Skin epidermis (tissue), 12 donors: Measurements from ENCODE around the gene NCOA6.
"Not testable (repeated sequence)": the region's sequence is repeated elsewhere in the genome, so short reads cannot be mapped to it uniquely, and the experiment has no call there.

Source experiments
- H3K27ac ChIP-seq, 21 experiments: fragments of 200-600 bp; sonication (generic) in 11 of 21; one replicate each; pipeline ENCODE4 v1.5.0; 2020; ENCODE audit warnings: mild to moderate bottlenecking in 3 of 21, inconsistent platforms in 2 of 21, moderate library complexity in 2 of 21
- H3K4me3 ChIP-seq, 7 experiments: fragments of 200-600 bp; sonication (generic) in 2 of 7; one replicate each; pipeline ENCODE4 v1.5.0; 2020; ENCODE audit warnings: inconsistent platforms in 2 of 7, mild to moderate bottlenecking in 2 of 7, moderate library complexity in 1 of 7

Gene NCOA6

GRCh38 chr20:34791289-34792020 is 34.0 kb downstream of the NCOA6 start:
- peak overlapping the region in 1 of 21 experiments; percentile 7 for H3K27ac ChIP-seq
- H3K4me3 ChIP-seq = no peak overlapping the region

- H3K4me3 ChIP-seq = no peak overlapping the region
- H3K27ac ChIP-seq = no peak overlapping the region
Measured at GRCh38 chr20:34781220-34781619, 44.2 kb downstream of the NCOA6 start.

- not testable (repeated sequence) for H3K4me3 ChIP-seq, H3K27ac ChIP-seq
Measured at GRCh38 chr20:34780291-34780690, 45.2 kb downstream of the NCOA6 start.

DNA sequence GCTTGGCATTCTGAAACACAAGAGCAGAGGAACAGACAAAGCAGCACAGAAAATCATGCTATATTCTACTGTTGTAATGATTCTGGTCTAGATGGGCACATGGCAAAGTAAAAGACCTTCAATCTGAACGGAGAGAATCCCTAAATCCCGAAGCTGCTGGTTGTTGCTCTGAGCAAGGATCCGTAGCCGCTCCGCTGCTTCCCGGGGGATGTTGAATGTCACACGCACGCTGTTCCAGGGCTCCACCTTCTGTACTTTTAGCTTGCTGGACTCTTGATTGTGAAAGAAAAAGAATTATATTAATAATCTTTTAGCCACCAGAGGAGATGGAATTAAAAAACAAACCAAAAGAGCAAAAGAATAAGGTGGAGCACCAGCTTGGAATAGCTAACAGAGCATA is 49.3 kb downstream of the NCOA6 start:
- Histone ChIP-seq H3K27ac (no peak overlapping the region), H3K4me3 (no peak overlapping the region)

DNA sequence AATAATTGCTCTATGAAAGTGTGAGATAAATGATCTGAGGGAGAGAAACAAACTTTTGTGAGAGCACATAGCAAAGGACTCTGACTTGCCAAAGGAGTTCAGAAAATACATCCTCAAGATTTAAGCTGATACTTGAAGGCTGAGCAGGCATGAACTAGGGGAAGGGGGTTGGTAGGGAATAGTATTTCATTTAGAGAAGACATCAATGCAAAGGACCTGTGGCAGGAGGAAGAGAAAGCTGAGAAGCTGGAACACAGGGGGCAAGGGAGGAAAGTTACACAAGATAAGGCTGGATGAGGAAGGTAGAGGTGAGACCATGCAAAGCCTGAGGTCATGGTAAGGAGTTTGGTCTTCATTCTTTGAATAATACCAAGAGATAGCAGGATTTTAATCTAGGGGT is 50.6 kb downstream of the NCOA6 start:
- no peak overlapping the region for H3K27ac ChIP-seq

GRCh38 chr20:34774449-34774848 is 51.0 kb downstream of the NCOA6 start:
- H3K4me3 ChIP-seq = no peak overlapping the region
- H3K27ac ChIP-seq = no peak overlapping the region

More for the DNA sequence above, 50.6 kb downstream of the NCOA6 start:
- H3K4me3 ChIP-seq = no peak overlapping the region

DNA sequence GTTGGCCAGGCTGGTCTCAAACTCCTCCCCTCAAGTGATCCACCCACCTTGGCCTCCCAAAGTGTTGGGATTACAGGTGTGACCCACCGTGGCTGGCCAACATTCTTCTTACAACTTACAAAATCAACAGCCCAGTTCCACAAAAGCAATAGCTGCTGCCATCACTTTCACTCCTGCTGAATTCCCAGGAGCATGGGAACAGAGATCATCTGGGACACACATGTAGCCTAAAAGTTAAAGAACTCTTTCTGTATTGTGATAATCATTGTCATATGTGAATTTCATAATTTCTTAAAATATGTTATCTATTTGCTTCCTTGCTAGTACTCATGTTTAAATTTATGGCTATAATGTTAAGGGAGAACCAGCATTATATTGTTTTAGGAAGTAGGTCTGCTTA is 51.7 kb downstream of the NCOA6 start:
- Histone ChIP-seq H3K27ac (no peak overlapping the region), H3K4me3 (no peak overlapping the region)

- no peak overlapping the region for H3K27ac ChIP-seq
- no peak overlapping the region for H3K4me3 ChIP-seq
Measured at GRCh38 chr20:34772437-34772836, 53.0 kb downstream of the NCOA6 start.

DNA sequence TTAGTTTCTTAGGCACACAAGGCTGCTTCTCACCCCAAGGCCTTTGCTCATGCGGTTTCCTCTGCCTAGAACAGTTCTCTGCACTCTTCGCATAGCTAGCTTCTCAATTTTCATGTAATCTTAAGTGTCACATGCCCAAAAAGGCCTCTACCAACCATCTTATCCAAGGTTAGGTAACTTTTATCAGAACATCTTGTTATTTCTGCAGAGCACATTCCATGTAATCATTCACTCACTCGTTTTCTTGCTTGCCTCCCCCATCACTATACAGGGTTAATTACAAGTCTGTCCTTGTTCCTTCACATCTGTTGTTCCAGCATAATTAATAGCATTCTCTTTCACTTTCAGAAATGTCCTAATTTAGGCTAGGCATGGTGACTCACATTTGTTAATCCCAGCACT is 53.8 kb downstream of the NCOA6 start:
- no peak overlapping the region for H3K4me3 ChIP-seq
- H3K27ac ChIP-seq = peak overlapping the region in 2 of 21 experiments; percentile 31 to 39

GRCh38 chr20:34768096-34768495 is 57.4 kb downstream of the NCOA6 start:
- Histone ChIP-seq H3K27ac (no peak overlapping the region), H3K4me3 (no peak overlapping the region)

- Histone ChIP-seq H3K4me3 (no peak overlapping the region), H3K27ac (no peak overlapping the region)
Measured at GRCh38 chr20:34762031-34762555, 63.4 kb downstream of the NCOA6 start.

GRCh38 chr20:34755367-34755766 is 70.1 kb downstream of the NCOA6 start:
- no peak overlapping the region for H3K27ac ChIP-seq
- H3K4me3 ChIP-seq = no peak overlapping the region

DNA sequence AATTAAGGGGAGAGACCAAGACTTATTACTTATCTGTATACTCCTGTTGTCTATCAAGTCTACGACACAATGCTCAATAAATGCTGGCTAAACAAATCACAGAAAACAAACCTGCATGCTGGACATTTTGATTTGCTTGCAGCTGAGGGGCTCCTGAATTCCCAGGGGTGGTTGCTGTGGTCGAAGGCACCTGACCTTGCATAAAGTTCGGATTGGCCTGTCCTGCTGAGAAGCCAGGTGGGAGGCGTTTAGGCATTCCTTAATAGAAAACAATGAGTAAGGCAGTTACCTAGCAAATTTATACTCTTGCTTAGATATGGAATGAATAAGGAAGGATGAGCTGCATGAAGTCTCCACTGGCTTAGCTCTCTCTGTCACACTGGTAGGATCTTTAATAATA is 70.8 kb downstream of the NCOA6 start:
- H3K4me3 ChIP-seq = no peak overlapping the region
- no peak overlapping the region for H3K27ac ChIP-seq

GRCh38 chr20:34753706-34754461 is 71.6 kb downstream of the NCOA6 start:
- Histone ChIP-seq H3K4me3 (no peak overlapping the region), H3K27ac (peak overlapping the region in 2 of 21 experiments; percentile 10 to 31)

DNA sequence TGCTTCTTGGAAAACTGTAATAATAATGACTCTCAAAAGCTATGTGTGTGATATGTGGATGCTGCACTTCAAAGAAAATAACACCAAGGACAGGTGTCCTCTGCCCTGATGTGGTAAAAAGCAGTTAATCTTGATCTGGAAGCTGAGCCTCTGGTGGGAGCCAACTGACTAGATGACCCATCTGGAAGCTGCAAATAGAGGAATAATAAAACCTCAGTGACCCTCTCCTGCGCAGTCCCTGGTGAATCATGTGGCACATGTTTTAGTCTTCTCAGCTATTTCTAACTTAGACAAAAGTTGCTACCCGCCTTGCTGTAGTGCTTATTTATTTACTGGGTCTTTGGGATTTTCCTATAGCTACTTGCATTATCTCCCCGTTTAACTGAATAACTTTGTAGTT is 74.0 kb downstream of the NCOA6 start:
- no peak overlapping the region for H3K4me3 ChIP-seq
- no peak overlapping the region for H3K27ac ChIP-seq

DNA sequence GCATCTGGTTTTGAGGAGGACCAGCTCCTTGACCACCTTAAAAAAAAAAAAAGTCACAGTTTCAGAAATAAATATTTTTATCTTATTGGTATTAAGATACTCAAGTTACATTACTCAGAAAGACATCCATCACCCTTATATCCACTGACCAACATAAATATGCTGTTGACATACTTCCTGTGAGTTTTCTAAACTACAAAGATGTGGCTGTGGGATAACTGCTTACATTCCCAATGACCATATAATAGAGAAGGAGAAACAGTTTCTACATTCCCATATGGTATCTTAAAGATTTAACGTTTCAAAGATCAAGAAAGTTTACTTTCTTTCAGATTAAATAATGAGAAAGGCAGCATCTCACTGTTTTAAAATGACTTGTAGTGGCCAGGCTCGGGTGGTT is 75.0 kb downstream of the NCOA6 start:
- H3K27ac ChIP-seq = no peak overlapping the region
- H3K4me3 ChIP-seq = no peak overlapping the region

DNA sequence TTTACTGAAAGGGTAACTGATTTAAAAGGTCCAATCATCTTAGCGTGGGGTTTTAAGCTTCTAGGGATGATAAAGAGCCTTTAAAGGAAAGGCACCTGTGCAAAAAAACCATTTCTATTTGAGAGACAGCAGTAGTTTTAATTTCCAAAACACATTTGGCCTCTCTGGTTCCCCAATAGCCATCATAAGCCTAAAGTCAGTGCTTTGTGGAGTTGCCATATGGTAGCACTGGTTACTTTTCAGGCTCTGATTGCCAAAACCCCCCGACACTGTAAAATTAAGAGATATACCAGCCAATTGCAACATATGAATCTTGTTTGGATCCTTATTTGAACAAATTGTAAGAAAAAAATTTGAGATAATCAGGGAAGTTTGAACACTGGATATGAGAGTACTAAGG is 76.7 kb downstream of the NCOA6 start:
- Histone ChIP-seq H3K4me3 (no peak overlapping the region), H3K27ac (no peak overlapping the region)

DNA sequence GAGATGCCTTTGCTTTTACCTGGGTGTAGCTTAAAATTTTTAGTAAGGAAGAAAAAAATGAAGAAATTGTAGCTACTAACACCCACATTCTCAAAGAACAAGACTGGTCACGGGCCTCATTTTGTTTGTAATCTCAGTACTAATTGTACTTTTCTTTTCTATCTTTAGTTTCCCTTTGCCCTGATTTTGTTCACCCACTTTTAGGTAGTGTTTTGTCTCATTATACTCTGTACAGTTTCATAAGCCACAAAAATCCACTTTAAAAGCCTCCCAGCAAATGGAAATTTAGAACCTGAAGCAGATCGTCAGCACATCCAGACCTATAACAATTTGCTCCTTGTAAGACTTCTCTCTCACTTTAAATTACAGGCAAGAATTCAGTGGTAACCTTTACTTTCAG is 78.0 kb downstream of the NCOA6 start:
- no peak overlapping the region for H3K27ac ChIP-seq
- H3K4me3 ChIP-seq = no peak overlapping the region

DNA sequence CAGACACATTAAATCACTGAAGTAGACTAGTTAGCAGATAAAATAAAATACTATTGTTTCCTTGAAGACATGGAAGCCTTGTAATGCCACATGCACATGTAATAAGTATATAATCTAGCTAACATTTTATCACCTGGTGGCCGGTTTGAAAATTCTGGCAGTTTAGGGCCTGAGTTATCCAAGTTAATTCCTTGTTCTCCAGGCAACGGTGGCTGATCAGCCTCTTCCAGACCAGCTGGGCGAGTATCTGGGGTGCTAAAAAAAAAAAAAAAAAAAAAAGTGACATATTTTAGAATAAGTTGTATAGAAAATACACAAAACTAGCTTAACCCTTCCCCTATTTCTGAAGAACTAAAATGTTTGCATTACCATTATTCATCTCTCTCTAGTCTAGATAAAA is 78.8 kb downstream of the NCOA6 start:
- no peak overlapping the region for H3K4me3 ChIP-seq

DNA sequence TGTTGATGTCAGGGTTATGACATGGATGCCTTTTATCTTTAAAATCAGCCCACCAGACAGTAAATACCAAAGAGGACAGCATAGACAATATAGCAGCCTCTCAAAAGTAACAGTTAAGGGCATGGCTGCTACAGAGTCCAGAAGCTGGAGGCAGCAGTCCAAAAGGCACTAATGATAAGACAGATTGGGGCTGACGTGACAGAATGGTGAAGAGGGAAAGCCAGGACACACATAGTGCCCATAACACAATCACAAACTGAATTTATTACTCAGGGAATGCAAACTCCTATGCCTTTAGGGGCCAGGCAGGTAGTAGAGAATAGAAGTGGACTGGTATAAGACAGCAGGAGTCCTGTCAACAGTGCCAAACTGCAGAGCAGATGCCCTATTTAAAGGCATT is 80.6 kb downstream of the NCOA6 start:
- H3K27ac ChIP-seq = no peak overlapping the region
- no peak overlapping the region for H3K4me3 ChIP-seq

More for the DNA sequence above, 78.8 kb downstream of the NCOA6 start:
- H3K27ac ChIP-seq = no peak overlapping the region

DNA sequence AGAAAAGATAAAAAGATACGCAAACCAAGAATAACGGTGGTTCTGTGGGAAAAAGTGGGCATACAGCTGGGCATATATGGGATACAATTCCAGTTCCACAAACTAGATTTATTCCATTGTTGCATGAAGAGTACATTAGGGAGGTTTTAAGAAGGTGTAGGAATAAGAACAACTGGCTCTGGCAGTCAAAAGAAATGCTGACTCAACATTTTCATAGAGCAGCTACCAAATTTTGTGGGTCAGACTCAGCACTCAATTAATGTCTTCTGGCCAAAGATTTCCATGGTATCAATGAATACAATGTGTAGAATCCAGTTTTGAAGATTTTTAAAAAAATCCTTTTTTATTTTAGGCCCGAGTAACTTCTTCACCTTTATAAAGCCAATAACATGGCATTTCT is 81.1 kb downstream of the NCOA6 start:
- Histone ChIP-seq H3K27ac (no peak overlapping the region), H3K4me3 (no peak overlapping the region)
